HepG2 (cell line): Measurements from ENCODE around the gene USP19. TPM values are rescaled to one million over a fixed set of nuclear protein-coding genes. Genes with fewer than 3 reads are reported as not detected.

ENCODE experiments used
- DMAP1 ChIP-seq: IDR thresholded peaks from 2 replicates; pipeline ENCODE4 v1.6.1; 2016
- ESRRA ChIP-seq: sonication (generic); formaldehyde crosslinking; IDR thresholded peaks from 2 replicates; pipeline ENCODE4 v1.5.1; 2020; ENCODE audit warnings: mild to moderate bottlenecking, low read depth, missing genetic modification reagents
- FOXK1 ChIP-seq: sonication (generic); formaldehyde crosslinking; IDR thresholded peaks from 2 replicates; pipeline ENCODE4 v1.4.0; 2020; ENCODE audit warnings: low read depth, missing genetic modification reagents, borderline replicate concordance
- IRF2 ChIP-seq: IDR thresholded peaks from 2 replicates; pipeline ENCODE4 v1.6.1; 2018; ENCODE audit warnings: missing genetic modification reagents, missing compliant biosample characterization
- MAFK ChIP-seq, 2 experiments: IDR thresholded peaks in 1 of 2; conservative IDR thresholded peaks in 1 of 2; 2 replicates each; pipeline ENCODE4 v1.6.1; 2011; ENCODE audit warnings: improper control_type of control experiment in 2 of 2, low read length in 2 of 2
- MED8 ChIP-seq: sonication (generic); formaldehyde crosslinking; IDR thresholded peaks from 2 replicates; pipeline ENCODE4 v1.8.1; 2023; ENCODE audit warnings: mild to moderate bottlenecking, missing genetic modification reagents; ENCODE audit not compliant: insufficient replicate concordance
- MXD4 ChIP-seq: IDR thresholded peaks from 2 replicates; pipeline ENCODE4 v1.6.1; 2016; ENCODE audit warnings: mild to moderate bottlenecking, missing biosample characterization, missing genetic modification reagents
- SAP130 ChIP-seq: IDR thresholded peaks from 2 replicates; pipeline ENCODE4 v1.6.1; 2016; ENCODE audit warnings: low read depth
- SETDB1 ChIP-seq: sonication (generic); formaldehyde crosslinking; IDR thresholded peaks from 2 replicates; pipeline ENCODE4 v1.5.1; 2020; ENCODE audit warnings: missing genetic modification reagents, mild to moderate bottlenecking, borderline replicate concordance
- TRIM22 ChIP-seq: fragments of 450-650 bp; IDR thresholded peaks from 2 replicates; pipeline ENCODE4 v1.6.1; 2017
- ZBTB40 ChIP-seq, 2 experiments: fragments of 450-650 bp in 1 of 2; sonication (generic) in 1 of 2; formaldehyde crosslinking in 1 of 2; IDR thresholded peaks; 2 replicates each; pipeline versions ENCODE4 v1.6.1 to v1.8.0; 2016 to 2022; ENCODE audit warnings: antibody characterized with exemption in 1 of 2, mild to moderate bottlenecking in 1 of 2, missing genetic modification reagents in 1 of 2
- ZNF17 ChIP-seq: sonication (generic); formaldehyde crosslinking; IDR thresholded peaks from 2 replicates; pipeline ENCODE4 v1.5.0; 2020; ENCODE audit warnings: mild to moderate bottlenecking, missing genetic modification reagents
- ZNF33B ChIP-seq: sonication (generic); formaldehyde crosslinking; IDR thresholded peaks from 2 replicates; pipeline ENCODE4 v1.5.1; 2020; ENCODE audit warnings: mild to moderate bottlenecking, missing genetic modification reagents
- ZNF564 ChIP-seq: sonication (generic); formaldehyde crosslinking; IDR thresholded peaks from 2 replicates; pipeline ENCODE4 v1.8.1; 2023; ENCODE audit warnings: mild to moderate bottlenecking, missing genetic modification reagents
- ZSCAN21 ChIP-seq: sonication (generic); formaldehyde crosslinking; IDR thresholded peaks from 2 replicates; pipeline ENCODE4 v1.8.0; 2022; ENCODE audit warnings: mild to moderate bottlenecking, missing genetic modification reagents, moderate library complexity, borderline replicate concordance
- polyA plus RNA-seq, 8 experiments: library from polyadenylated mRNA; depleted of rRNA in 3 of 8; stranded (reverse) in 7 of 8; unstranded in 1 of 8; fragments of >200 nt; fragmentation: Illumina TruSeq in 4 of 8; extraction: Trizol in 4 of 8; gene quantifications; 2 replicates each; pipeline versions ENCODE4 v1.2.1 to v1.2.3, GENCODE V29; 2011 to 2016; ENCODE audit warnings: low read depth in 4 of 8, missing spikeins in 1 of 8, mixed read lengths in 1 of 8; ENCODE audit not compliant: insufficient read depth in 1 of 8
- total RNA-seq, 5 experiments: library from RNA; depleted of rRNA; stranded (reverse); fragments of >200 nt; fragmentation: Illumina TruSeq; extraction: Trizol; gene quantifications; 2 replicates each; pipeline ENCODE4 v1.2.3, GENCODE V29; 2016; ENCODE audit warnings: low read depth in 1 of 5

USP19 gene
- total and polyA plus RNA-seq, 2 of the 13 experiments (the other 11 are each of a cell fraction or from before 2014, with no cell fraction given), result 28.3 to 31.7 TPM

GRCh38 chr3:49165771-49166751 lies 45.4 kb upstream of the USP19 start, which contains the start of gene CCDC71 (continued):
- TF ChIP-seq MED8 (CRISPR knock-in tag) (no peak), ZNF564 (CRISPR knock-in tag) (0 out of 2 replicates have a peak, but pooled peaks have one; percentile 7), DMAP1 (CRISPR knock-in tag) (peak; percentile 79), IRF2 (CRISPR knock-in tag) (0 out of 2 replicates have a peak, but pooled peaks have one; percentile 43), ESRRA (CRISPR knock-in tag) (0 out of 2 replicates have a peak, but pooled peaks have one; percentile 11), ZSCAN21 (CRISPR knock-in tag) (no peak), MXD4 (0 out of 2 replicates have a peak, but pooled peaks have one; percentile 21), MAFK (conservative IDR thresholded peaks at IDR 0.05 in 1 of 2, IDR thresholded peaks at IDR 0.05 in 1 of 2; ENCODE audit: low read length in 2 of 2) (no peak), ZNF33B (CRISPR knock-in tag) (no peak), FOXK1 (CRISPR knock-in tag) (0 out of 2 replicates have a peak, but pooled peaks have one; percentile 15), SETDB1 (CRISPR knock-in tag) (no peak), ZNF17 (CRISPR knock-in tag) (no peak), SAP130 (CRISPR knock-in tag) (peak; percentile 75), TRIM22 (no peak), ZBTB40 (IDR thresholded peaks at IDR 0.05) (peak; percentile 74), ZBTB40 (CRISPR knock-in tag; IDR thresholded peaks at IDR 0.05) (no peak)
